ENCODE data around the gene PHOX2A.

PHOX2A gene

DNA sequence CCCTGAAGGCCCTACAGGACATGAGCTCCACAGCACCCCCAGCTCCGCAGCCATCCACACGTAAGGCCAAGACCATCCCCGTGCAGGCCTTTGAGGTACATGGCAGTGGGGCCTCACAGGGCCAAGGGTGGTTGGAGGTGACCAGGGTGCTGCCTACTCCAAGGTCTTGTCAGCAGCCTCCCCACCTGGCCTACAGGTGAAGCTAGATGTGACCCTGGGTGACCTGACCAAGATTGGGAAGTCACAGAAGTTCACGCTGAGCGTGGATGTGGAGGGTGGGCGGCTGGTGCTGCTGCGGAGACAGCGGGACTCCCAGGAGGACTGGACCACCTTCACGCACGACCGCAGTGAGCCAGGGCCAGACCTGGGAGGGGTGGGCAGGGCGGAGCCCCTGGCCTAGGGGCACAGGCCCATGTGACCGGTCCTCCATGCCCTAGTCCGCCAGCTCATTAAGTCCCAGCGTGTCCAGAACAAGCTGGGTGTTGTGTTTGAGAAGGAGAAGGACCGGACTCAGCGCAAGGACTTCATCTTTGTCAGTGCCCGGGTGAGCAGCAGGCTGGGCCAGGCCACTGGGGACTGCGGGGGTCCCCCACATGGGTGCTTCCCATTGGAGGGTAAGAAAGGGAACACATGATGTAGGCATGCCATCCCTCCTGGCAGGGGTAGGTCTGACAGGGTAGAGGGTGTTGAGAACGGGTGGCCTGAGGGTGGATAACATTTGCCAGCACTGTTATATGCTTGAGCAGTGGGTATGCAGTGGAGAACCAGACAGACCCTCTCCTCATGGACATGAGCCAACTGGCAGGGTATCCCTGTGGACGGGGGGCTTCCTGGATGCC, 13.8 kb downstream of the PHOX2A start:
- DNase-seq (ENCODE audit: low read depth) = no peak
- TF ChIP-seq, protein P1, sequence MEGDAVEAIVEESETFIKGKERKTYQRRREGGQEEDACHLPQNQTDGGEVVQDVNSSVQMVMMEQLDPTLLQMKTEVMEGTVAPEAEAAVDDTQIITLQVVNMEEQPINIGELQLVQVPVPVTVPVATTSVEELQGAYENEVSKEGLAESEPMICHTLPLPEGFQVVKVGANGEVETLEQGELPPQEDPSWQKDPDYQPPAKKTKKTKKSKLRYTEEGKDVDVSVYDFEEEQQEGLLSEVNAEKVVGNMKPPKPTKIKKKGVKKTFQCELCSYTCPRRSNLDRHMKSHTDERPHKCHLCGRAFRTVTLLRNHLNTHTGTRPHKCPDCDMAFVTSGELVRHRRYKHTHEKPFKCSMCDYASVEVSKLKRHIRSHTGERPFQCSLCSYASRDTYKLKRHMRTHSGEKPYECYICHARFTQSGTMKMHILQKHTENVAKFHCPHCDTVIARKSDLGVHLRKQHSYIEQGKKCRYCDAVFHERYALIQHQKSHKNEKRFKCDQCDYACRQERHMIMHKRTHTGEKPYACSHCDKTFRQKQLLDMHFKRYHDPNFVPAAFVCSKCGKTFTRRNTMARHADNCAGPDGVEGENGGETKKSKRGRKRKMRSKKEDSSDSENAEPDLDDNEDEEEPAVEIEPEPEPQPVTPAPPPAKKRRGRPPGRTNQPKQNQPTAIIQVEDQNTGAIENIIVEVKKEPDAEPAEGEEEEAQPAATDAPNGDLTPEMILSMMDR (IDR thresholded peaks at IDR 0.05; ENCODE audit: insufficient read depth, low read depth, low read length, missing control alignments) = no peak
- no peak overlapping the region for H3K4me3 ChIP-seq (ENCODE audit: low read length)

- TF ChIP-seq, protein P1 (IDR thresholded peaks at IDR 0.05; ENCODE audit: insufficient read depth, low read depth, low read length, missing control alignments) = no peak
- no peak overlapping the region for H3K4me3 ChIP-seq (ENCODE audit: low read length)
- no peak for DNase-seq (ENCODE audit: low read depth)
Measured at GRCh38 chr11:72229336-72229924, 14.5 kb downstream of the PHOX2A start.

- TF ChIP-seq, protein P1 (IDR thresholded peaks at IDR 0.05; ENCODE audit: insufficient read depth, low read depth, low read length, missing control alignments) = no peak
- H3K4me3 ChIP-seq (ENCODE audit: low read length) = no peak overlapping the region
- no peak for DNase-seq (ENCODE audit: low read depth)
Measured at GRCh38 chr11:72228844-72229231, 15.1 kb downstream of the PHOX2A start.

GRCh38 chr11:72228229-72228843, 15.6 kb downstream of the PHOX2A start:
- TF ChIP-seq, protein P1 (IDR thresholded peaks at IDR 0.05; ENCODE audit: insufficient read depth, low read depth, low read length, missing control alignments) = peak; percentile 51
- peak; percentile 49 for DNase-seq (ENCODE audit: low read depth)
- no peak overlapping the region for H3K4me3 ChIP-seq (ENCODE audit: low read length)

GRCh38 chr11:72227316-72228228, 16.4 kb downstream of the PHOX2A start:
- H3K4me3 ChIP-seq (ENCODE audit: low read length) = no peak overlapping the region
- DNase-seq (ENCODE audit: low read depth) = peak; percentile 50
- TF ChIP-seq, protein P1 (IDR thresholded peaks at IDR 0.05; ENCODE audit: insufficient read depth, low read depth, low read length, missing control alignments) = no peak

DNA sequence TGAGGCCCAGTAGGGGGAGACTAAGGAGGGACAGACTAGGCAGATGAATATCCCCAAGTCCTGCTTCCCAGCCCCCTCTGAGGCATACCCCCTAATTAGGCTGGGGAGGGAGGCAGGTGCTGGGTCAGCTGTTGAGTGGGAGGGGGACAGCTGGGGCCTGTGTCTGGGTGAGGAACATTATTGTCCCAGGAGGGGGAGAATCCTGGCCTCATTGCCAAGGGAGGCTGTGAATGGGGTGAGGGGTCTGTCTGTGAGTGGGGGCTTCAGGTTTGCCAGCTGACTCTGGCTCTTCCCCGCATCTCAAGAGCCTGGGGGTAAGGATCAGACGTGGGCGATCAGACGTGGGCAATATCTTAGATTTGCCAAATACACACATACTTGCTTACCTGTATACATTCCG, 17.3 kb downstream of the PHOX2A start:
- TF ChIP-seq, protein P1 (IDR thresholded peaks at IDR 0.05; ENCODE audit: insufficient read depth, low read depth, low read length, missing control alignments) = peak; percentile 3
- DNase-seq (ENCODE audit: low read depth) = no peak

More for the DNA sequence above, 17.3 kb downstream of the PHOX2A start:
- H3K4me3 ChIP-seq (ENCODE audit: low read length) = no peak overlapping the region

All from epithelial cell of esophagus (primary cell).